OCI-M2 (cell line): ENCODE results near the gene ADGRF5.
"Not testable (repeated sequence)": the region's sequence is repeated elsewhere in the genome, so short reads cannot be mapped to it uniquely, and the experiment has no call there.

Source experiments
- DNase-seq: peaks from one replicate; lab custom pipeline; 2025; ENCODE audit not compliant: unreplicated experiment; lab: John Stamatoyannopoulos, UW

Gene ADGRF5

DNA sequence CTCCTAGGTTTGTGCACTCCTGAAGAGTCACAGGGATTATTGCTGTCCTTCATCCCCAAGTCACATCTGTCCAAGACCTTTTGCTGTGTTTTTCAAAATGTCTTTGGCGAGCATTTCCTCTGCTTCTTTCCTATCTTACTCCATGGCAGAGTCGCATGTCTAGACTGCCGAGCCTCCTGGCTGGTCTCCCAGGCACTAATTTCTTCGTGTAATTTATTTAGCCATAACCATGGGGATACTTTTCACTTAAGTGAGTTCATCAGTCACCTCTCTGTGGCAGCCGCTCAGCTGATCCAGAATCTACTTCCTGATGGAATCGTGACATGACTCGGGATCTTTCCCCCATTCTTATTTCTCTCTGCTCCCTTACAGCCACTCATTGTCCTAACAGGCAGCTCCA lies 25.8 kb downstream of the ADGRF5 start:
- DNase-seq: no peak

GRCh38 chr6:46894433-46894832 lies 27.3 kb downstream of the ADGRF5 start:
- DNase-seq: no peak

GRCh38 chr6:46893648-46894047 lies 28.1 kb downstream of the ADGRF5 start:
- DNase-seq: no peak

DNA sequence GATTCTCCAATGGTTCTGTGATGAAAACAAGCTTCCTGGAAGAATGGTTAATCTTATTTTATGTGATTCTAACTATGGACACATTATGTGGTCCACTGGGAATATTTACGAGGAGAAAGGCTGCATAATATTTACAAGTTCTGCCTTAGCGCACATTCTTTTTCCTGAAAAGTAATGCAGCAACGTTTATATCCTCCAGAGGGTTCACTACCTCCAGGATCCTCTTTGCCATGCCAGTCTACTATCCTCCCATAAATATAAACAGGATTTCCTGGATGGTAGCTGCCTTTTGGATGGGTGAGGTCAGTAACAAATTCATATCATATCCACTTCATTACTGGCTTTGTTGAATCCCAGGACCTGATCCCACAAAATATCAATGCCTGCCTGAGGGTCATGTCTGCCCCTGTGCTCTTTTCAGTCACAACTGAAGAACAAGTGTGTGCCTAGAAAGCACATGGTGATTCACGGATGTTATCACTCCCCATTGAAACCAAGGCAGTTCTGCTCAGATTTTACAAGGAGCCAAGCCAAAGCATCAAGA lies 30.4 kb downstream of the ADGRF5 start:
- no peak for DNase-seq

- no peak for DNase-seq
These were observed 33.2 kb downstream of the ADGRF5 start for GRCh38 chr6:46888578-46888977.

DNA sequence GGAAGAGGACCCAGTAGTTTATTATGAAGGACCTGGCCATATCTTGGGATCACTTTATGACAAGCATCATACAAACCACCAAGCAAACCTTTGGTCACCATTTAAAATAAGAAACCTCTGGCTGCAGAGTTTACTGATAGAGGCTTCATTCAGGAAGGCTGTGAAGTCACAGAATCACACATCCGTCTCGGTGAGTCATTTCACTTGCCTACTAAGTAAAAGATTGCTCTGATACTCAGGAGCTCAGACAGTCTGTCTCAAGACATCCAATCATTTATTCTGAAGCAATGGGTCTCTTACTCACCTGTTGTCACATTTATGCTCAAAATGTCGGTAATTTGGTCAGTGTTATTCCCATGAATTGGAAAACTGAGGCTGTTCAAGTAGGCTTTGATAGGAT lies 33.7 kb downstream of the ADGRF5 start:
- DNase-seq: no peak

GRCh38 chr6:46882645-46883044 lies 39.1 kb downstream of the ADGRF5 start:
- no peak for DNase-seq

DNA sequence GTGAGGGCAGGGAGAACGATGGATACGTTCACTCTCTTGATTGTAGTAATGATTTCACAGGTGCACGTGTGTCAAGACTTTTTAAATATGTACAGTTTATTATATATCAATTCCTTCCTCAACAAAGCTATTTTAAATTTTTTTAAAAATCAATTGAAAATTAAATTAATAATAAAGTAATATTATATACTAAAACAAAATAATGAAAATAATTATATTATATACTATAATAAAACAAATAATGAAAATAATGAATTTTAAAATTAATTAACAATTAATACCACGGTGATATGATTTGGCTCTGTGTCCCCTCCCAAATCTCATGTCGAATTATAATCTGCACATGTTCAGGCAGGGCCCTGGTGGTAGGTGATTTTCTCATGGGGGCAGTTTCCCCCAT lies 42.7 kb downstream of the ADGRF5 start:
- no peak for DNase-seq

- DNase-seq: no peak
These were observed 45.6 kb downstream of the ADGRF5 start for GRCh38 chr6:46876126-46876525.

DNA sequence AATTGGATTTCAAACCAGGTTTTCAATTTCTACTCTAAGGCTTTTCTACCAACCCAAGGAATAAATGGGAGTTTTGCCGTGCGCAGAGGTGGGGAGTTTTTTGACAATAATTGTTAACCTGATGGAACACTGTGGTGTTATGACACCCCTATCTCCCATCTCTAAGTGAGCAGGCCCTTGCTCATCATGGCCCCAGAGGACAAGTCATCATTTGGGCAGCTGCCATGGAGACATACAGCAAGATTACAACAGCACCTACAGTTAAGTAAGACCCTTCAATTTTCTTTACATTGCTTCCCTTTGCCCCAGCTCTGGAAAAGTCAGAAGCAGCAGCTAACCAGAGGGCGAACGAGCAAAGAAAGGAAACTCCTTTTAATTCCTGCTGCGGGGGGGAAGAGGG lies 54.3 kb downstream of the ADGRF5 start:
- DNase-seq: no peak

- no peak for DNase-seq
These were observed 56.5 kb downstream of the ADGRF5 start for GRCh38 chr6:46865221-46865620.

- DNase-seq: no peak
These were observed 57.9 kb downstream of the ADGRF5 start for GRCh38 chr6:46863791-46864190.

- DNase-seq: no peak
These were observed 59.4 kb downstream of the ADGRF5 start for GRCh38 chr6:46862381-46862780.

GRCh38 chr6:46855966-46856365 lies 65.8 kb downstream of the ADGRF5 start:
- DNase-seq: not testable (repeated sequence)

GRCh38 chr6:46851576-46851975 lies 70.2 kb downstream of the ADGRF5 start:
- DNase-seq: not testable (repeated sequence)

GRCh38 chr6:46850792-46851191 lies 70.9 kb downstream of the ADGRF5 start:
- DNase-seq: no peak

DNA sequence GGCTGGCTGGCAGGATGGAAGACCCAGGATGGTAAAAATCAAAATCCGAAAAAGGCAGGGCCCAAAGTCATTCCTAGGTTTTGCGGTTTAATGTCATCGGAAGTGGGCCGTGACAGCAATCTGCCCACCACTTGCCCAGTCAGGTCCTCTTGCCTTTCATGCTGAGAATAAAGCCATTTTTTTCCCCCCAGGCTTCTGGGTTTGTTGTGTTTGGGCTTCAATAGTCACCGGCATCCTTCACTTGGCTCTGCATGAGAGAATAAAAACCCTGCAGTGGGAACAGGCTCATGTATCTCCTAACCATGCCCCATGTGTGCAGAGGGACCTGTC lies 72.4 kb downstream of the ADGRF5 start:
- DNase-seq: no peak

DNA sequence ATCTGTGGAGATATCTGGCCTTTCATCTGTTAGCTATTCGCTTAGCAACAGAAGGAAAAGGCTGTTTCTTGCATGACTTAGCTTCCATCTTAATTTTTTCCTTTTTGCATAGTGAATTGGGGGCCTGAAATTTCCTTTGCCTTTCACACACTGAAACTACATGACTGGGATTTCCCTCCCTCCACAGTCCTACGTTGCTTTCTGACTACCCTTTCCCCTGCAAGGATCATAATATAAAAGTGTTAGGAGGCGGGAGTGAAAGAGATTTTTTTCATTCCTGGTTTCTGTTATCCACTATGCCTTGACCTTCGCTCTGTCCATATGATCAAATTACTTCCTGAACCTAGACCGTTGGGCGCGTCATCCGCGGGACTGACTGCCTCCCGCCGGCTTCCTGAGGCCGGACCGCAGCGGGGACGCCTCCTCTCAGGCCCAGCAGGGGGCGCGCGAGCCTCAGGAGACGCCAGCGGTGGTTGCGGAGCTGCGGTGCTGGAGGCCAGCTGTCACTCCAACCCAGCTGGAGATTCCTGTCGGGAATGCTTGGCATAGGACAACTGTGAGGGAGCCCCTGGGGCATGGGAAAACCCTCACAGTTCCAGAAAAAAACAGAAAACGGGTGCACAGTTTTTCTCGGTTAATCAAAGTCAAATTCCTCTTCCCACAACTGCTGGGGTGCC lies 72.9 kb downstream of the ADGRF5 start:
- no peak for DNase-seq

DNA sequence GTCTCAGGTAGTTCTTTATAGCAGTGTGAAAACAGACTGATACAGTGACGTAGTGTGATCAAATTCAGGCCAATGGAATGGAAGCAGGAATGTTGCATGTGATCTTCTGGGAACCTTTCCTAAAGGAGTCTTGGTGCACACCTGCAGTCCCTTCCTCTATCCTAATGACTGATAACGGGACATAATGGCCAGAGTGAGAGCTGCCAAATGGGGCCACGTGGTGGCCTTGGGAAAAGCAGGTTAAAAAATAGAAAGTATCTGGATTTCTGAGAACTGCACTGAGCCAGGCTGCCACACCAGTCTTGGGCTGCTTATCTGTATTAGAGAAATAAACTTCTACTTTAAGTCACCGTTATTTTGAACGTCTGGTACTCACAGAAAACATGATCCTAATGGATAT lies 76.6 kb downstream of the ADGRF5 start:
- DNase-seq: no peak

DNA sequence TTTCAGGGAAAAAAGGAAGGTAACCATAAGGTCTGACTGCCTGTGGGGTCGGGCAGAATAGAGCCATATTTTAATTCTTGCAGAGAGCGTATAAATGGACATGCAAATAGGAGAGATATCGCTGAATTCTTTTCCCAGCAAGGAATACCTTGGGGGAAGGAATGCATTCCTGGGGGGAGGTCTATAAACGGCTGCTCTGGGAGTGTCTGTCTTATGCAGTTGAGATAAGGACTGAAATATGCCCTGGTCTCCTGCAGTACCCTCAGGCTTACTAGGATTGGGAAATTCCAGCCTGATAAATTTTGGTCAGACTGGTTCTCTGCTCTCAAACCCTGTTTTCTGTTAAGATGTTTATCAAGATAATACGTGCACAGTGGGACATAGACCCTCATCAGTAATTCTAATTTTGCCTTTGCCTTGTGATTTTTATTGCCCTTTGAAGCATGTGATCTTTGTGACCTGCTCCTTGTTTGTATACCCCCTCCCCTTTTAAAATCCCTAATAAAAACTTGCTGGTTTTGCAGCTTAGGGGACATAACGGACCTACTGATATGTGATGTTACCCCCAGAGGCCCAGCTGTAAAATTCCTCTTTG lies 79.4 kb downstream of the ADGRF5 start:
- not testable (repeated sequence) for DNase-seq

DNA sequence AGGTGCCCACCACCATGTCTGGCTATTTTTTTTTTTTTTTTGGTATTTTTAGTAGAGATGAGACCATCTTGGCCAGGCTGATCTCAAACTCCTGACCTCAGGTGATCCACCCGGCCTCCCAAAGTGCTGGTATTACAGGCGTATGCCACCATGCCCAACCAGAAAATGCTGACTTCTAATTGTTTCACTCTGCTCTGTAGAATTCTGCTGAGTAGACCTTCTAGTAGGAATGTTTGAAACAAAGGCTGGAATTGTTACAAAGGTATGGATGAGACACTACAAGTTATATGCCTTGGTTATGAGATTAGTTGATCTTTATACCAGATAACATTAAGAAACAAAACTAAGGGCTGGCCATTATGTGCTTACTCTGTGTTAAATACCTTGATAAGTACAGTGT lies 83.7 kb downstream of the ADGRF5 start:
- DNase-seq: no peak

DNA sequence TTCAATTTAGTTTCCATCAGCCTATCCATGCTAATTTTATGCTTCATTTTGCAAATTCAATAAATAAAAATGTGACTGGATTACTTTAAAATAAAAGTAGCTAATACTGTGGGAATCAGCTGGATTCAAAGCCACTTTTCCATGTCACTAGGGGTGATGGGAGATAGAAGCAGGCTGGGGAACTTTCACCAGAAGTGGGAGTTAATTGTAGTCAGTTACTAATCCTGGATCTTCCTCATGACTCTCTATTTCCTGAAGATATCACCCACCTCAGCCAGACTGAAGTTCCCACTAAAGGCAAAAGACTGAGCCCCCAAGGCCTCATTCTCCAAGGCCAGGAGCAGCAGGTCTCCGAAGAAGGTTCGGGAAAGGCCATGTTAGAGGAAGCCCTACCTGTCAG lies 86.7 kb downstream of the ADGRF5 start:
- not testable (repeated sequence) for DNase-seq
